WI38 (cell line): ENCODE measurements around the gene TM6SF1.

Source experiments
- H3K4me3 ChIP-seq: 2 replicates; pipeline ENCODE4 v1.5.1; 2011; ENCODE audit warnings: low read depth, mild to moderate bottlenecking, control low read depth, low read length
- TF ChIP-seq, protein P1 (sequence below): IDR thresholded peaks from 2 replicates; pipeline ENCODE4 v1.5.1; 2012; ENCODE audit warnings: low read depth, mild to moderate bottlenecking, control low read depth, low read length

Gene TM6SF1

GRCh38 chr15:83155942-83156341 lies 48.5 kb downstream of the TM6SF1 start:
- H3K4me3 ChIP-seq, result no peak overlapping the region
- TF ChIP-seq, protein P1, sequence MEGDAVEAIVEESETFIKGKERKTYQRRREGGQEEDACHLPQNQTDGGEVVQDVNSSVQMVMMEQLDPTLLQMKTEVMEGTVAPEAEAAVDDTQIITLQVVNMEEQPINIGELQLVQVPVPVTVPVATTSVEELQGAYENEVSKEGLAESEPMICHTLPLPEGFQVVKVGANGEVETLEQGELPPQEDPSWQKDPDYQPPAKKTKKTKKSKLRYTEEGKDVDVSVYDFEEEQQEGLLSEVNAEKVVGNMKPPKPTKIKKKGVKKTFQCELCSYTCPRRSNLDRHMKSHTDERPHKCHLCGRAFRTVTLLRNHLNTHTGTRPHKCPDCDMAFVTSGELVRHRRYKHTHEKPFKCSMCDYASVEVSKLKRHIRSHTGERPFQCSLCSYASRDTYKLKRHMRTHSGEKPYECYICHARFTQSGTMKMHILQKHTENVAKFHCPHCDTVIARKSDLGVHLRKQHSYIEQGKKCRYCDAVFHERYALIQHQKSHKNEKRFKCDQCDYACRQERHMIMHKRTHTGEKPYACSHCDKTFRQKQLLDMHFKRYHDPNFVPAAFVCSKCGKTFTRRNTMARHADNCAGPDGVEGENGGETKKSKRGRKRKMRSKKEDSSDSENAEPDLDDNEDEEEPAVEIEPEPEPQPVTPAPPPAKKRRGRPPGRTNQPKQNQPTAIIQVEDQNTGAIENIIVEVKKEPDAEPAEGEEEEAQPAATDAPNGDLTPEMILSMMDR, result no peak

GRCh38 chr15:83158393-83158792 lies 50.9 kb downstream of the TM6SF1 start:
- TF ChIP-seq, protein P1, result no peak
- no peak overlapping the region for H3K4me3 ChIP-seq

DNA sequence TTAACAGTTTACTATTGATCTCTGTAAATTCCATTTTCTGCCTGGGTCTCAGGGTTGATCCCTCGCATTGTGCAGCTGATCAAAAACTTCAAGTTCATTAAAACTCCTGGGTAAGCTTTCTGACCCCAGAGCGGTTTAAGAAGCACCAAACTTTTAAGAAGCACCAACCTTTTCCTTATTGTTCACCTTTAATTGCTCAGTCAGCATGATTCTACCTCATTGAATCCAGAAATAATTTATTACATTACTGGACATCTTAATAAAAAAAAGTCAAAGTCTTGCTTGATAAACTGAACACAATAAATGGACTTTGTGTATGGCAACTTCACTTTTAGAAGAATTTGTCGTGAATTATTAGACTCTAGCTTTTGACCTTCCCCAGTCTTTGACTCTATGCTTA lies 53.3 kb downstream of the TM6SF1 start:
- TF ChIP-seq, protein P1, result no peak
- no peak overlapping the region for H3K4me3 ChIP-seq

DNA sequence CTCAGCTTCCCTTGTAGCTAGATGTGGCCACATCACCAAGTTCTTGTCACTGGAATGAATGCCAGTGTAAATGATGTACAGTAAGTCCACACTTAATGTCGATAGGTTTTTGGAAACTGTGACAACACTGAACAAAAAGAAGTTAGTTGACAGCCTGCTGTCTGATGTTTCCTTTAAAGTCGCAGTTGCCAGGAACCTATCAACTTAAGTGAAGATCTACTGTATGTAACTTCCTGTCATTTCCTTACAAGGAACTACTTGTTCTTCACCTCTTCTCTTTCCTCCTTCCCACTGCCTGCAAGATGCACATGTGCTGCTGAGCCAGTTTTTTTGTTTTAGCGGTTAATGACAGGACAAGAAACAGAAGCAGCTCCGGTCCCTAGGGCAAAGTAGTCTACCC lies 55.6 kb downstream of the TM6SF1 start:
- H3K4me3 ChIP-seq, result no peak overlapping the region
- TF ChIP-seq, protein P1, result no peak

DNA sequence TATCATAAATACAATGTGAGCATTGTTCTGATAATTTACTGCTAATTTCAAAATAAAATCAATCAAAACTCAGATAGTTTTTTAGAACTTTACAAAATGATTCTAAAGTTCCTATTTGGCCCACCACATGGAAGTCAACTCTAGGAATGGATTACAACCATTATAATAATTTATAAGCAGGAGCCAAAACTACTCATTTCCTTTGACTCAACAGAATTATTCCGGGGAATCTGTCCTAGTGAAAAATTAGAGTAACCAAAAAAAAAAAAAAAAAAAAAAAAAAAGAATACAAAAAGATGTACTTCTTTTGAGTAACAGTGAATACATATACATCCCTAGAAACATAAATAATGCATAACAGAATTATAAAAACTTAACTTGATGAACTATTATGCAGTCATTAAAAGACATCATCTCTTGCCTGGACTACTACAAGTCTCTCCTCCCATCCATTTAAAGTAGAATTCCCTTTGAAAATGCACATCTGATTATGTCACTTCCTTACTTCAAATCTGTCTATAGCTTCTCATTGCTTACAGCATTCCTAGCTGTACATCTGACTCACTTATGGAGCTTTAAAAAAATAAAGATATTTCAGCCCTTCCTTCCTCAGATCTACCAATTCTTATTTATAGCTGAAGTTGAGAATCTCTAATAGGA lies 56.8 kb downstream of the TM6SF1 start:
- no peak overlapping the region for H3K4me3 ChIP-seq
- TF ChIP-seq, protein P1, result no peak

- TF ChIP-seq, protein P1, result no peak
- peak overlapping the region; percentile 11; the same call in 1 of the 2 replicates for H3K4me3 ChIP-seq
These were observed 57.4 kb downstream of the TM6SF1 start for GRCh38 chr15:83164771-83165404.

DNA sequence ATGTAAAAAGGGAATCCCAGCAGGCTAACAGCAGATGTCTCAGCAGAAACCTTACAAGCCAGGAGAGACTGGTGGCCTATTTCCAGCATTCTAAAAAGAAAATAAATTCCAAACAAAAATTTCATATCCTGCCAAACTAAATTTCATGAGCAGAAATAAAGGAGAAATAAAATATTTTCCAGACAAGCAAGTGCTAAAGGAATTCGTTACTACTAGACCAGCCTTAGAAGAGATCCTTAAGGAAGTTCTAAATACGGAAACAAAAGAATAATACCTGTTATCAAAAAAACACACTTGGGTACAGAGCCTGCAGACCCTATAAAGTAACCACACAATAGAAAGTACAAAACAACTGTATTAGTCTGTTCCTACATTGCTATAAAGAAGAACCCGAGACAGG lies 58.8 kb downstream of the TM6SF1 start:
- no peak overlapping the region for H3K4me3 ChIP-seq
- TF ChIP-seq, protein P1, result no peak
